WTC11 (cell line): ENCODE results near the gene UBE2F. TPM values are rescaled to one million over a fixed set of nuclear protein-coding genes. Genes with fewer than 3 reads are reported as not detected.

Source experiments
- ATAC-seq: fragments of 200-7000 bp; cut with Tn5 transposase; 2 replicates; pipeline ENCODE4 v1.10.0; 2021; ENCODE audit warnings: mild to moderate bottlenecking, moderate library complexity
- CTCF ChIA-PET: fragments of 300-600 bp; sonication (Branson Sonifier 250); formaldehyde crosslinking; loops from one replicate; lab custom pipeline; 2021; ENCODE audit warnings: antibody characterized with exemption; lab: Charles Lee
- POLR2A ChIA-PET: fragments of 350-600 bp; sonication (Branson Sonifier 250); formaldehyde crosslinking; loops from one replicate; lab custom pipeline; 2021; ENCODE audit warnings: antibody characterized with exemption; lab: Charles Lee
- DNase-seq: peaks from one replicate; pipeline ENCODE4 v3.0.0; 2021; ENCODE audit warnings: low spot score
- H3K27ac Mint-ChIP-seq: 2 replicates; pipeline ENCODE4 v1.8.0; 2021; ENCODE audit warnings: mixed read lengths
- H3K27me3 Mint-ChIP-seq: 2 replicates; pipeline ENCODE4 v1.8.0; 2021; ENCODE audit warnings: low read depth, mild to moderate bottlenecking, moderate library complexity, mixed read lengths
- H3K36me3 Mint-ChIP-seq: 2 replicates; pipeline ENCODE4 v1.8.0; 2021; ENCODE audit warnings: mixed read lengths
- H3K4me1 Mint-ChIP-seq: 2 replicates; pipeline ENCODE4 v1.8.0; 2022; ENCODE audit warnings: mixed read lengths
- H3K4me3 Mint-ChIP-seq: 2 replicates; pipeline ENCODE4 v1.8.0; 2021; ENCODE audit warnings: mild to moderate bottlenecking, moderate library complexity, mixed read lengths
- H3K9me3 Mint-ChIP-seq: 2 replicates; pipeline ENCODE4 v1.8.0; 2021; ENCODE audit warnings: mixed read lengths
- ATF6 ChIP-seq: sonication (generic); formaldehyde crosslinking; IDR thresholded peaks from 2 replicates; pipeline ENCODE4 v1.8.1; 2023; ENCODE audit warnings: mild to moderate bottlenecking, missing genetic modification reagents
- CREM ChIP-seq: sonication (generic); formaldehyde crosslinking; IDR thresholded peaks from 2 replicates; pipeline ENCODE4 v1.8.1; 2022; ENCODE audit warnings: mild to moderate bottlenecking, missing genetic modification reagents, moderate library complexity
- E2F5 ChIP-seq: sonication (generic); formaldehyde crosslinking; IDR thresholded peaks from 2 replicates; pipeline ENCODE4 v1.8.1; 2022; ENCODE audit warnings: mild to moderate bottlenecking, moderate library complexity, missing genetic modification reagents
- ETV6 ChIP-seq: sonication (generic); formaldehyde crosslinking; IDR thresholded peaks from 2 replicates; pipeline ENCODE4 v1.8.1; 2022; ENCODE audit warnings: mild to moderate bottlenecking, missing genetic modification reagents
- GRHL2 ChIP-seq: fragments of 250-450 bp; sonication (Bioruptor Pico); IDR thresholded peaks from 2 replicates; pipeline ENCODE4 v1.8.0; 2022; ENCODE audit warnings: mild to moderate bottlenecking, moderate library complexity; ENCODE audit not compliant: insufficient replicate concordance, severe bottlenecking
- MAX ChIP-seq: sonication (generic); formaldehyde crosslinking; IDR thresholded peaks from 2 replicates; pipeline ENCODE4 v1.8.0; 2022; ENCODE audit warnings: mild to moderate bottlenecking, missing genetic modification reagents
- NR1H2 ChIP-seq: sonication (generic); formaldehyde crosslinking; IDR thresholded peaks from 2 replicates; pipeline ENCODE4 v1.9.0; 2021; ENCODE audit warnings: mild to moderate bottlenecking, moderate library complexity, missing genetic modification reagents
- SMAD4 ChIP-seq: sonication (generic); formaldehyde crosslinking; IDR thresholded peaks from 2 replicates; pipeline ENCODE4 v1.8.0; 2022; ENCODE audit warnings: mild to moderate bottlenecking, missing genetic modification reagents
- USF1 ChIP-seq: sonication (generic); formaldehyde crosslinking; IDR thresholded peaks from 2 replicates; pipeline ENCODE4 v1.8.0; 2022; ENCODE audit warnings: mild to moderate bottlenecking, missing genetic modification reagents
- ZNF425 ChIP-seq: fragments of 250-450 bp; sonication (Bioruptor Pico); conservative IDR thresholded peaks from 2 replicates; pipeline ENCODE4 v1.9.0; 2021; ENCODE audit warnings: mild to moderate bottlenecking
- ZNF512 ChIP-seq: sonication (generic); formaldehyde crosslinking; IDR thresholded peaks from 2 replicates; pipeline ENCODE4 v1.8.1; 2022; ENCODE audit warnings: missing genetic modification reagents, borderline replicate concordance
- ZNF532 ChIP-seq: fragments of 250-450 bp; sonication (Bioruptor Pico); IDR thresholded peaks from 2 replicates; pipeline ENCODE4 v1.9.0; 2021; ENCODE audit warnings: mild to moderate bottlenecking, borderline replicate concordance
- ZNF671 ChIP-seq: fragments of 250-450 bp; sonication (Bioruptor Pico); IDR thresholded peaks from 2 replicates; pipeline ENCODE4 v1.8.0; 2021; ENCODE audit warnings: mild to moderate bottlenecking
- total RNA-seq: library from RNA; stranded (reverse); gene quantifications from 3 replicates; pipeline ENCODE4 v1.2.3, GENCODE V29; 2021

UBE2F gene
- total RNA-seq, 1 experiment from 2014 or later, result 49.5 TPM

GRCh38 chr2:238046725-238047270 is 80.0 kb downstream of the UBE2F start:
- ChIA-PET POLR2A (no interaction called here), CTCF (no interaction called here)
- peaks cover 2% of the 10 kb centered on the region; the same call in 1 of the 2 replicates for H3K27me3 Mint-ChIP-seq
- no peak overlapping the region for H3K4me3 Mint-ChIP-seq
- TF ChIP-seq ZNF512 (no peak), NR1H2 (CRISPR knock-in tag) (no peak), MAX (no peak), ZNF425 (CRISPR knock-in tag) (no peak), E2F5 (no peak), CREM (CRISPR knock-in tag) (no peak), ZNF671 (no peak), USF1 (CRISPR knock-in tag) (no peak), ZNF532 (CRISPR knock-in tag) (no peak), ETV6 (CRISPR knock-in tag) (no peak), ATF6 (CRISPR knock-in tag) (no peak), SMAD4 (no peak), GRHL2 (CRISPR knock-in tag) (no peak)
- peaks cover 19% of the 10 kb centered on the region for H3K9me3 Mint-ChIP-seq
- H3K4me1 Mint-ChIP-seq, result no peaks in the 10 kb centered on the region
- H3K27ac Mint-ChIP-seq, result no peak overlapping the region
- ATAC-seq, result no peak
- no peak for DNase-seq
- H3K36me3 Mint-ChIP-seq, result peaks cover 24% of the 10 kb centered on the region
